ENCODE results near the gene CLNK.

Gene CLNK

GRCh38 chr4:10454121-10454520, 230.4 kb downstream of the CLNK start:
- DNase-seq (ENCODE audit: low read depth): no peak
- H3K4me3 ChIP-seq (replicated peaks; ENCODE audit: low read depth, low read length): no peak overlapping the region

GRCh38 chr4:10448991-10449390, 235.6 kb downstream of the CLNK start:
- no peak for TF ChIP-seq CTCF (IDR thresholded peaks at IDR 0.05; ENCODE audit: low read length, missing control alignments)
- no peak overlapping the region for H3K4me3 ChIP-seq (replicated peaks; ENCODE audit: low read depth, low read length)
- no peak for DNase-seq (ENCODE audit: low read depth)

More at GRCh38 chr4:10454121-10454520, 230.4 kb downstream of the CLNK start:
- no peak for TF ChIP-seq CTCF (IDR thresholded peaks at IDR 0.05; ENCODE audit: low read length, missing control alignments)

- H3K4me3 ChIP-seq (replicated peaks; ENCODE audit: low read depth, low read length): no peak overlapping the region
- TF ChIP-seq CTCF (IDR thresholded peaks at IDR 0.05; ENCODE audit: low read length, missing control alignments): no peak
- peak; percentile 35 for DNase-seq (ENCODE audit: low read depth)
These were observed 241.6 kb downstream of the CLNK start for GRCh38 chr4:10442976-10443375.

GRCh38 chr4:10441512-10441911, 243.1 kb downstream of the CLNK start:
- no peak for DNase-seq (ENCODE audit: low read depth)
- no peak for TF ChIP-seq CTCF (IDR thresholded peaks at IDR 0.05; ENCODE audit: low read length, missing control alignments)
- no peak overlapping the region for H3K4me3 ChIP-seq (replicated peaks; ENCODE audit: low read depth, low read length)

- TF ChIP-seq CTCF (IDR thresholded peaks at IDR 0.05; ENCODE audit: low read length, missing control alignments): no peak
- no peak for DNase-seq (ENCODE audit: low read depth)
- H3K4me3 ChIP-seq (replicated peaks; ENCODE audit: low read depth, low read length): no peak overlapping the region
These were observed 245.6 kb downstream of the CLNK start for GRCh38 chr4:10438924-10439323.

GRCh38 chr4:10437735-10438134, 246.8 kb downstream of the CLNK start:
- no peak for DNase-seq (ENCODE audit: low read depth)
- no peak for TF ChIP-seq CTCF (IDR thresholded peaks at IDR 0.05; ENCODE audit: low read length, missing control alignments)
- H3K4me3 ChIP-seq (replicated peaks; ENCODE audit: low read depth, low read length): no peak overlapping the region
